Ishikawa (cell line): ENCODE measurements around the gene PARP8.

Experiments
- CEBPB ChIP-seq: IDR thresholded peaks from 2 replicates; pipeline ENCODE4 v1.6.1; 2012
- CREB1 ChIP-seq: IDR thresholded peaks from 2 replicates; pipeline ENCODE4 v1.6.1; 2012; ENCODE audit warnings: low read depth
- EGR1 ChIP-seq: IDR thresholded peaks from 2 replicates; pipeline ENCODE4 v1.6.1; 2012
- EP300 ChIP-seq: IDR thresholded peaks from 2 replicates; pipeline ENCODE4 v1.6.1; 2012; ENCODE audit warnings: borderline replicate concordance
- FOXM1 ChIP-seq: IDR thresholded peaks from 2 replicates; pipeline ENCODE4 v1.6.1; 2012; ENCODE audit warnings: low read depth, borderline replicate concordance
- MAX ChIP-seq: IDR thresholded peaks from 2 replicates; pipeline ENCODE4 v1.6.1; 2012
- NFIC ChIP-seq: IDR thresholded peaks from 2 replicates; pipeline ENCODE4 v1.6.1; 2012
- RAD21 ChIP-seq: IDR thresholded peaks from 2 replicates; pipeline ENCODE4 v1.6.1; 2012; ENCODE audit warnings: low read depth
- REST ChIP-seq: IDR thresholded peaks from 2 replicates; pipeline ENCODE4 v1.6.1; 2012; ENCODE audit warnings: low read depth, mild to moderate bottlenecking
- TAF1 ChIP-seq: IDR thresholded peaks from 2 replicates; pipeline ENCODE4 v1.6.1; 2012; ENCODE audit warnings: low read depth, mild to moderate bottlenecking
- TCF12 ChIP-seq: IDR thresholded peaks from 2 replicates; pipeline ENCODE4 v1.6.1; 2012; ENCODE audit warnings: low read depth
- TEAD4 ChIP-seq: IDR thresholded peaks from 2 replicates; pipeline ENCODE4 v1.6.1; 2012
- YY1 ChIP-seq: IDR thresholded peaks from 2 replicates; pipeline ENCODE4 v1.6.1; 2012; ENCODE audit warnings: low read depth
- ZBTB7A ChIP-seq: IDR thresholded peaks from 2 replicates; pipeline ENCODE4 v1.6.1; 2012; ENCODE audit warnings: low read depth
- TF ChIP-seq, protein P1 (sequence below): IDR thresholded peaks from 2 replicates; pipeline ENCODE4 v1.6.1; 2012

Gene PARP8

GRCh38 chr5:50752800-50753199, 86.4 kb downstream of the PARP8 start:
- TF ChIP-seq EGR1: no peak
- TF ChIP-seq TCF12: no peak
- TF ChIP-seq MAX: no peak
- no peak for TF ChIP-seq CREB1
- no peak for TF ChIP-seq NFIC
- no peak for TF ChIP-seq RAD21
- no peak for TF ChIP-seq FOXM1
- TF ChIP-seq CEBPB: no peak
- no peak for TF ChIP-seq TAF1
- no peak for TF ChIP-seq ZBTB7A

GRCh38 chr5:50759526-50760270, 93.3 kb downstream of the PARP8 start:
- no peak for TF ChIP-seq NFIC
- TF ChIP-seq MAX: no peak
- no peak for TF ChIP-seq TEAD4
- no peak for TF ChIP-seq EP300
- TF ChIP-seq ZBTB7A: no peak
- no peak for TF ChIP-seq TAF1
- no peak for TF ChIP-seq CREB1
- TF ChIP-seq, protein P1, sequence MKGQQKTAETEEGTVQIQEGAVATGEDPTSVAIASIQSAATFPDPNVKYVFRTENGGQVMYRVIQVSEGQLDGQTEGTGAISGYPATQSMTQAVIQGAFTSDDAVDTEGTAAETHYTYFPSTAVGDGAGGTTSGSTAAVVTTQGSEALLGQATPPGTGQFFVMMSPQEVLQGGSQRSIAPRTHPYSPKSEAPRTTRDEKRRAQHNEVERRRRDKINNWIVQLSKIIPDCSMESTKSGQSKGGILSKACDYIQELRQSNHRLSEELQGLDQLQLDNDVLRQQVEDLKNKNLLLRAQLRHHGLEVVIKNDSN: no peak
- no peak for TF ChIP-seq YY1
- TF ChIP-seq CEBPB: no peak
- no peak for TF ChIP-seq RAD21
- no peak for TF ChIP-seq EGR1
- no peak for TF ChIP-seq REST
- no peak for TF ChIP-seq TCF12
- TF ChIP-seq FOXM1: no peak

DNA sequence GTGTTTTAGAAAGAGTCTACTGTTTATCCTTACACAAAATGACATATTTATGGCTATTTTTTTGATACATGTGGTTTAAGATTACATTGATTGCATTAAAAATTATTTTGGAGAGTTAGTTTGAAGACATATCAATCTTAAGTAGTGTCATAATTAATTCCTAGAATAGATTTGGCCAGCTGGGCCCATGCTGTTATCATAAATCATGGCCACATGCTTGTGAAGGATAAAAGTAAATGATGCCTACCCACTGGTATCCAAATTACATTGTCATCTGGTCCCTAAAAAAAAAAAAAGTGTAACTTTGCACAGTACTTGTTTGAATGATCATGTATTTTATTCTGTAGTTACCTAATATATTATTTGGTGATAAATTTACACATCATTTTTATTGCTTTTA, 96.9 kb downstream of the PARP8 start:
- no peak for TF ChIP-seq ZBTB7A
- no peak for TF ChIP-seq NFIC
- TF ChIP-seq REST: no peak
- TF ChIP-seq MAX: no peak

DNA sequence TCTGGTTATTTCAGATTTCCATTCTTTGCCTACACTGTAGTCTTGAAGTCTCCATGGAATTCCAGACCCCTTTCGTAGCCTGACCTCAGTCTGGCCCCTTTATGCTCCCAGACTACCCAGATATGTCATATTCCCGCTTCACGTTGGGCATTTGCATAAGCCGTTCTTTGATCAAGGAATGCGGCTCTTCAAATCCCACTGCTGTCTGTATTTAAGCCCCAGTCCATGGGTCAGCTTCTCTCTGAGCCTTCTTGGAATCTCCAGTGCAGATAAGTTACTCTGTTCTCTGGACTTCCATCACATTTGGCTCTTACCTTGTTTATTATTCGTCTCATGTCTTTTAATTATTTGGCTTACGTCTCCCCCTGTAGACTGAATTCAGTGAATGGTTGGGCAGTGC, 97.4 kb downstream of the PARP8 start:
- TF ChIP-seq RAD21 (no peak), FOXM1 (no peak), NFIC (no peak), TAF1 (no peak), CREB1 (no peak), MAX (no peak), TEAD4 (no peak), EGR1 (no peak), YY1 (no peak), ZBTB7A (no peak), CEBPB (no peak)
- TF ChIP-seq, protein P1: no peak

- TF ChIP-seq TEAD4 (no peak), EP300 (no peak), RAD21 (no peak), REST (no peak)
Measured at GRCh38 chr5:50766042-50766441, 99.6 kb downstream of the PARP8 start.
